GM21529 (cell line): ENCODE measurements around the gene SMARCA1.

ENCODE experiments used
- ATAC-seq: cut with Tn5 transposase; IDR thresholded peaks from one replicate; pipeline ENCODE4 v1.9.1; 2021; ENCODE audit not compliant: unreplicated experiment

The SMARCA1 gene

DNA sequence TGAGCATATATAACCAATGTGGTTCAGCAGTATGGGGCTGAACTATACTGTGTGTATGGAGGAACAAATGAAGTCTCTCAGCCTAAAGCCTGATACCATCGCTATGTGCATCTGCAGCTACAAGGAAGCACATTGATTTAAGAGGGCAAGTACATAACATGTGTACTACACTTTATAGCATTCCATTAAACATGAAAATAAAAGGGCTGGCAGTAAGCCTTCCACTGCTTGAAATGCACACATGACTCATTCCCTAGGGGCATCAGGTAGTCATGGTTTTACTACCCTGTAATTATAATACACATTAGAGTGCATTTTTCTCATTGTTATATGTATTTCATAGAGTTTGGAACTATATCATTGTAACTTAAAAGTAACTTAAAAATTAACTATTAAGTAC is 51.2 kb downstream of the SMARCA1 start:
- ATAC-seq, result no peak

DNA sequence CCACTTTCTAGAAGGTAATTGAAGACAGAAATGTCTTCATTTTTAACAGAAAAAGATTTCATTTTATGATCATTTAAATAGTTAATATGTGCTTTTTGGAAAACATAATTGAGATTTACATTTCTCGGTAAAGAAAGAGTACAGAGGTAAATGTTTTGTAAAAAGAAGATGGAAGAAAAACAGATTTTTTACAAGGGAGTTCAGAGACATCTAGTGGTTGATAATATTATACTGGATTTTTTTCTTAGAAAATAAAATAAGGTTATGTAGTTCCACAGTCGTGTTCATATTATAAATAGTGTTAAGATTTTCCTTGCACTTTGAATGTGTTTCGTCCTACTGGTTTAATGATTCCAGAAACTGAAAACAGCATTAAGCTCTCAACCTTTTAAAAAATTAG is 60.6 kb downstream of the SMARCA1 start:
- no peak for ATAC-seq

DNA sequence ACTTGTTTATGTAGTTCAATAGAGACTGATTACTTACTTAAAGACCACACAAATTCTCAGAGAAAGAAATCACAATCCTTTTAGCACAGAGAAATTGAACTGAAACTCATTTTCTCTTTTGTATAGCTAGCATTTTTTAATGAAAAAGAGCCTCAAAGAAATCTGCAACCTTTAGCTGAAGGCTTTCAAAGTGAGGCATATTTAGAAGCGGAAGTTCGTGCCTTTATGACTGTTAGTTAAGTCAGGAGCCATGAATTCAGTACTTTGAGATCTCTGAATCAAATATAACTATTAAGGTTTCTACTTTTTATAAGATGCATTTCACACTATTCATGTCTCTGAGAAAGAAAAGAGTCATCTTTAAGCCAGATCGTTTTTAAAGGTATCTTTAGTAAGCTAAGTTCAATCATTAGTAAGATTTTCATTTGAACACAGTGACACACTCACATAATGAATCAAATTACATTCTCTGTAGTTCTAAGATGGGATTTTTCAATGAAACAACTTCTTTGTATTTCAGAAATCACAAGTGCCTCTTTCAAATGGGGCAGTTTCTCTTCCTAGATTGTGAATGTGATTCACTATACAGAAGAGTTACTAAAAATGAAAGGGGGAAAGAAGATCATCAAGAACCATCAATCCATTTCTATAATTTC is 61.4 kb downstream of the SMARCA1 start:
- ATAC-seq, result no peak

DNA sequence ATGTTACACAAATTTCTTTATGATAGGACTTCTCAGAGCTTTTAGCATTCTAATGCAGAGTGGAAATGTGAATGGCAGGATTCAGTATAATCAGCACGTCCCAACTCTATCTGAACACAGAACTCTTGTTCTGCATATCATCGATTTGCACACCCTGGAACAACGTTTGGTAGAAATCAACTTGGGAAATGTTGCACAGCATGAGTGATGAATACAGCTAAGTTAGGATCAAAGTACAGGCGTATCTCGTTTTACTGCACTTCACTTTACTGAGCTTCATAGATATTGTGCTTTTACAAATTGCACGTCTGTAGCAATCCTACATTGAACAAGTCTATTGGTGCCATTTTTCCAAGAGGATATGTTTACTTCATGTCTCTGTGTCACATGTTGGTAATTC is 70.8 kb downstream of the SMARCA1 start:
- no peak for ATAC-seq

- ATAC-seq, result no peak
Observed at GRCh38 chrX:129450123-129450522, 73.2 kb downstream of the SMARCA1 start.

- no peak for ATAC-seq
Observed at GRCh38 chrX:129449148-129449547, 74.1 kb downstream of the SMARCA1 start.

DNA sequence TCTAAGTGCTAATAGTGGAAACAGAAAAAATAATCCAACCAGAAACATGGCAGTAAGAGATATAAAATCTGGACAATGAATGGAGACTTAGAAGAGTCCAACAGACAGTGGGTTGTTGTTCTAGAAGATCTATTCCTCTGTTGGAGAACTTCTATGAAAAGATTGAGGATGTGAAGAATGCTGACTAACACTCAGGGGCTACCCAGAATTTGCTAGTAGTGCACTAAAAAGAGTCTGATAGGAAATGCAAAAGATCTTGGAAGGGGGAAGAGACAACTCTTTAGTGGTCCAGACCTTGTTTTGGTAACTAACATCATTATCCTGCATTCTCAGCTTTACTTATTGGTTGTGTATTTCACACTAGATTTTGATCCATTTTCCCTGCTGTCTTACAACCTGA is 77.9 kb downstream of the SMARCA1 start:
- no peak for ATAC-seq

DNA sequence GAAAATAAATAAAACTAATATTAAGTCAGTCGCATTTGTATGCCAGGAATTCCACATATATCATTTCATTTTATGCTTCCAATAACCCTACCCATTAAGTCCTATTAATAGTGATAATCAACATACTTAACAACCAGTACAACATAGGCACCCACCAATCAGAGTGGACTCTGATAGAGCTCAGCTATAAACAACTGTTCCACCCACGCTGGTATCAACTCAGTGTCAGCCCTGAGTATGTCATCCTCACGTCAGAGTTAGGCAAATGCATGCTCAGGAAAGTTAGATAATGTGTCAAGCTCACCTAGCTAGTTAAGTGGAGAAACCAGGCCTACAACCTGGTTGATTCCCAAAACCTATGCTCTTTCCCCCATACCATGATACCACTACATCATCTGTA is 89.3 kb downstream of the SMARCA1 start:
- ATAC-seq, result no peak

DNA sequence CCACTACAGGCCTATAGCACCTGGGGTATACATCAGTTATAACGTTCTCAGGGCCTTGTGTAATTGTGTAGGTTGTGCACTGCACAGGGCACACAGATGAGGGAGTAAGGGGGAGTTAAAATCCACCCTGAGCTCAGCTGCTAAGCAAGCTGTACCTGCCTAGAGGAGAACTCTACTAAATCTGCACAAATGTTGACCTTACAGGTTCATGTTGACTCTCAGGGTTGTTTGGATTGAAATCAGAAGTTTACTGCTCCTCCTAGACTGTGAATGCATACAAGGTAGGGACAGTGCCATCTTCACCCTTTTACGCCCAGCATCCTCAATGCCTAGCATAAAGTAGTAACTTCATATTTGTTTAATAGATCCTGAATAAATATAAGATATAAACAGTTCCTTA is 89.8 kb downstream of the SMARCA1 start:
- no peak for ATAC-seq

DNA sequence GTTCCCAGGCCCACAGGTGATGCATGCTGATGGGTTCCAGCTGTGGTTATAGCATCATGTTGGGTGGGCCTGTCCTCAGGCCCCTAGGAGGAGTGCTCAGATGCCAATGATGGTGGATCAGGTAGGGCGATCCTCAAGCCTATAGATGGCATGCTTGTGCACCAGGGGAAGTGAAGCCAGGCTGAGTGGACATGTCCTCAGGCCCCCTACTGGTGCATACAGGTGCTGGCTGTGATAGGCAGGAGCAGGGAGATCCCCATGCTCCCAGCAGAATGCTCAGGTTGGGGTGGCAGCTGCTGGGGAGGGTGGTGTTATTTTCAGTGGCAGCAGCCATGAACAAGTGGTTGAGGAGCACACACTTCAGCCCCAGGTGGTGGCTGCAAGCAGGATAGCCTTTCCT is 96.0 kb downstream of the SMARCA1 start:
- no peak for ATAC-seq

DNA sequence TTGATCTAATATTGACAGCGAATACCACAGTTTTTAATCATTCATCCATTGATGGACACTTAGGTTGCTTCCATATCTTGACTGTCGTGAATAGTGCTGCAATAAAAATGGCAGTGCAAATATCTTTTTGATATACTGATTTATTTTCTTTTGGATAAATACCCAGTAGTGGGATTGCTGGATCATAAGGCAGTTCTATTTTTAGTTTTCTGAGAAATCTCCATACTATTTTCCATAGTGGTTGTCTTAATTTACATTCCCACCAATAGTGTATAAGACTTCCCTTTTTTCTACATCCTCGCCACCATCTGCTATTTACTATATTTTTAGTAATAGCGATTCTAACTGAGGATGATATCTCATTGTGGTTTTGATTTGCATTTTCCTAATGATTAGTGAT is 100.1 kb downstream of the SMARCA1 start:
- no peak for ATAC-seq

DNA sequence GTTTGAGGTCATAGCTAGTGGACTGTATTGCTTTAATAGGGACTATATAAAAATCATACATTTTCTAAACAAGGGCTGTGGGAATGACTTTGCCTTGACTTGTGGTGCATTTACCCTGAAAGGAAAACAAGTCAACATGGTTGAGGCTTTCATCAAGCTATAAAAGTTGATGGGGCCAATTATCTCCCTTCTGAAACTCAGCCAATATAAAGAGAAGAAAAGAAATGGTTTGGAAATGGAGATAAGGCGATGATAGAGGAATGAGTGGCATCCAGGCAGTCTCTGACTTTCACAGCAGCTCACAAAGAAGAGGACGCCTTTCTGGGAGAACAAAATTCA is 118.7 kb downstream of the SMARCA1 start:
- ATAC-seq, result no peak

DNA sequence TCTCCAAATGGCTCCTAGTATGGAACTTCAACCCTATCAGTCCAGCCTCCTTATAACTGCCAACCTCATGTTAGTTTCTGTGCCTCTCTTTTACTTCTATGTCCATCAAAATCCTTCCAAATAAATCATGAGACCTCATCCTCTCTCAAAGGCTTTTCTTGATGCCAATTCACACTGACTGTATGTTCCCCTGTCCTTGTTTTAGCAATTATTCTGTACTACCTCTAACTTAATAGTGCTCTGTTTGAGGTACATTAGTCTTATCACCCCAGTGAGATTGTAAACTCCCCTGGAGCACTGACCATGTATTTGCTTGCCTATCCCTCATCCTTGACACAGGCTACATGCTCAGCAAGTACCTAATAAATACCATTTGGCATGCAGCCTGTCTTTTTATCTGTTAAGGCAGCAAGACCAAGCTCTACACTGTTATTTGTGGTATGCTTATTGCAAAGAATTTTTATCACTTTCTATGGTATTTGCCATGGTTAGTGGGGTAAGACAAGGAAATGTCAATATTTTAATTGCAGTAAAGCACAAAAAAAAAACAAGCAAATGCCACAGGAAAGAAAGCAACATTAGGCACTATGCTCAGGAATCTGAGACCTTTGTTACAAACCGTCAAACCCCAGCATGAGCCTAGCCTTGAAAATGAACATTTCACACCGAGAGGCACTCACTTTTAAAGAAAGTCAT is 119.2 kb downstream of the SMARCA1 start:
- no peak for ATAC-seq
